HepG2 (cell line): ENCODE measurements around the gene C14orf93. TPM values are rescaled to one million over a fixed set of nuclear protein-coding genes. Genes with fewer than 3 reads are reported as not detected.

Source experiments
- BCL6 ChIP-seq: IDR thresholded peaks from 2 replicates; pipeline ENCODE4 v1.6.1; 2016; ENCODE audit warnings: missing genetic modification reagents, missing compliant biosample characterization
- BORCS8-MEF2B ChIP-seq: sonication (generic); formaldehyde crosslinking; IDR thresholded peaks from 2 replicates; pipeline ENCODE4 v1.8.0; 2022; ENCODE audit warnings: mild to moderate bottlenecking, missing genetic modification reagents
- EED ChIP-seq: sonication (generic); formaldehyde crosslinking; IDR thresholded peaks from 2 replicates; pipeline ENCODE4 v1.5.0; 2020; ENCODE audit warnings: mild to moderate bottlenecking, missing genetic modification reagents
- FOXK1 ChIP-seq: sonication (generic); formaldehyde crosslinking; IDR thresholded peaks from 2 replicates; pipeline ENCODE4 v1.4.0; 2020; ENCODE audit warnings: low read depth, missing genetic modification reagents, borderline replicate concordance
- MAZ ChIP-seq, 2 experiments: sonication (generic) in 1 of 2; formaldehyde crosslinking in 1 of 2; IDR thresholded peaks; 2 replicates each; pipeline versions ENCODE4 v1.5.0 to v1.6.1; 2012 to 2020; ENCODE audit warnings: low read depth in 2 of 2, mild to moderate bottlenecking in 2 of 2, borderline replicate concordance in 1 of 2, improper control_type of control experiment in 1 of 2, low read length in 1 of 2, missing genetic modification reagents in 1 of 2, moderate library complexity in 1 of 2
- MBD4 ChIP-seq: IDR thresholded peaks from 2 replicates; pipeline ENCODE4 v1.6.1; 2012; ENCODE audit warnings: low read length, inconsistent platforms, borderline replicate concordance
- MBNL3 ChIP-seq: fragments of 250-450 bp; sonication (Bioruptor Pico); conservative IDR thresholded peaks from 2 replicates; pipeline ENCODE4 v1.8.0; 2022; ENCODE audit warnings: mild to moderate bottlenecking, inconsistent platforms
- MZF1 ChIP-seq: sonication (generic); formaldehyde crosslinking; IDR thresholded peaks from 2 replicates; pipeline ENCODE4 v1.8.1; 2023; ENCODE audit warnings: mild to moderate bottlenecking, missing genetic modification reagents, borderline replicate concordance
- NR2C2 ChIP-seq: sonication (generic); formaldehyde crosslinking; IDR thresholded peaks from 2 replicates; pipeline ENCODE4 v1.4.0; 2020; ENCODE audit warnings: missing genetic modification reagents, mild to moderate bottlenecking, moderate library complexity, borderline replicate concordance
- PHF21A ChIP-seq: sonication (generic); formaldehyde crosslinking; IDR thresholded peaks from 2 replicates; pipeline ENCODE4 v1.5.0; 2020; ENCODE audit warnings: mild to moderate bottlenecking, missing genetic modification reagents
- ZNF619 ChIP-seq: sonication (generic); formaldehyde crosslinking; IDR thresholded peaks from 2 replicates; pipeline ENCODE4 v1.4.0; 2020; ENCODE audit warnings: mild to moderate bottlenecking, missing genetic modification reagents
- polyA plus RNA-seq, 8 experiments: library from polyadenylated mRNA; depleted of rRNA in 3 of 8; stranded (reverse) in 7 of 8; unstranded in 1 of 8; fragments of >200 nt; fragmentation: Illumina TruSeq in 4 of 8; extraction: Trizol in 4 of 8; gene quantifications; 2 replicates each; pipeline versions ENCODE4 v1.2.1 to v1.2.3, GENCODE V29; 2011 to 2016; ENCODE audit warnings: low read depth in 4 of 8, missing spikeins in 1 of 8, mixed read lengths in 1 of 8; ENCODE audit not compliant: insufficient read depth in 1 of 8
- total RNA-seq, 5 experiments: library from RNA; depleted of rRNA; stranded (reverse); fragments of >200 nt; fragmentation: Illumina TruSeq; extraction: Trizol; gene quantifications; 2 replicates each; pipeline ENCODE4 v1.2.3, GENCODE V29; 2016; ENCODE audit warnings: low read depth in 1 of 5
- TF ChIP-seq, protein P1 (sequence below): sonication (generic); formaldehyde crosslinking; IDR thresholded peaks from 2 replicates; pipeline ENCODE4 v1.5.1; 2020; ENCODE audit warnings: mild to moderate bottlenecking, missing genetic modification reagents
- TF ChIP-seq, protein P2 (sequence below): sonication (generic); formaldehyde crosslinking; IDR thresholded peaks from 2 replicates; pipeline ENCODE4 v1.8.1; 2023; ENCODE audit warnings: mild to moderate bottlenecking, missing genetic modification reagents, borderline replicate concordance
- TF ChIP-seq, protein P3 (sequence below): IDR thresholded peaks from 2 replicates; pipeline ENCODE4 v1.6.1; 2016
- TF ChIP-seq, protein P4 (sequence below): sonication (generic); formaldehyde crosslinking; conservative IDR thresholded peaks from 2 replicates; pipeline ENCODE4 v1.4.0; 2020; ENCODE audit warnings: missing genetic modification reagents
- TF ChIP-seq, protein P5 (sequence below): sonication (generic); formaldehyde crosslinking; IDR thresholded peaks from 2 replicates; pipeline ENCODE4 v1.5.1; 2020; ENCODE audit warnings: mild to moderate bottlenecking, missing genetic modification reagents, borderline replicate concordance

The C14orf93 gene
- total and polyA plus RNA-seq, 2 of the 13 experiments (the other 11 are each of a cell fraction or from before 2014, with no cell fraction given): 11.4 to 22.5 TPM

DNA sequence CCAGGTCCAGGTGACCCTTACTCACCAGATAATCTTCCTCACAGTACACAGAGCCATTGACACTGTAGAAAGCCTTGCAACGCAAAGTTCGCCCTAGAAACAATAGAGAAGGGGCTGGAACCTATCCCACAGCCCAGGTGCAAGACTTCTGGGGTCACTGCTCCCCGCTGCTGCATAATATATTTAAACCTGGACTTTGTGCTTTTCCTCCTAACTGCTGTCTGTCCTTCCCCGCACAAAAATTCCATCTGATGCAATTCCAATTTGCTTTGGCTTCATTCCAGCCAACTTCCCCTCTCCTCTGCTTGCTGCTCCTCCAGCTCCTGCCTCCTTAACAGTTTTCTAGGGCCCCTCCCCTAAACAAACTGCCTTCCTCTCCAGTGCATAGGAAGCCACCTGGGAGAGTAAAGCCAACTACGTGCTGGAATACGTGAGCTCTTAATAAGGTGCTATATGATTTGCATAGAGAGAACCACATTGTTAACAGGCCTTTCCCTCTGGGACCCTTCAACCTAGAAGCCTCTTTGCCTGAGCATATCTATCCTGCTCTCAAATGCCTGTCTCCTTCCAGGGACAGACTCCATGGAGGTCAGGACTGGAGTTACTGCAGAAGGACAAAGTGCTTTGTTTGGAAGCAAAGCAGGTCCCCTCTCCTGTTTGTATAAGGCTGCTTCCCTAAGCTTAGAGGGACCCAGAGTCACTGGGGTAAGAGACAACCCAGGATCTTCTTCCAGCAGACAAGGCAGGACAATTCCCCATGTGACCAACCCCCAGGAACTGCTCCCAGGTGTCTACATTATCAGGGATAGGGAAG lies 33.1 kb downstream of the C14orf93 start (continued):
- TF ChIP-seq, protein P1, sequence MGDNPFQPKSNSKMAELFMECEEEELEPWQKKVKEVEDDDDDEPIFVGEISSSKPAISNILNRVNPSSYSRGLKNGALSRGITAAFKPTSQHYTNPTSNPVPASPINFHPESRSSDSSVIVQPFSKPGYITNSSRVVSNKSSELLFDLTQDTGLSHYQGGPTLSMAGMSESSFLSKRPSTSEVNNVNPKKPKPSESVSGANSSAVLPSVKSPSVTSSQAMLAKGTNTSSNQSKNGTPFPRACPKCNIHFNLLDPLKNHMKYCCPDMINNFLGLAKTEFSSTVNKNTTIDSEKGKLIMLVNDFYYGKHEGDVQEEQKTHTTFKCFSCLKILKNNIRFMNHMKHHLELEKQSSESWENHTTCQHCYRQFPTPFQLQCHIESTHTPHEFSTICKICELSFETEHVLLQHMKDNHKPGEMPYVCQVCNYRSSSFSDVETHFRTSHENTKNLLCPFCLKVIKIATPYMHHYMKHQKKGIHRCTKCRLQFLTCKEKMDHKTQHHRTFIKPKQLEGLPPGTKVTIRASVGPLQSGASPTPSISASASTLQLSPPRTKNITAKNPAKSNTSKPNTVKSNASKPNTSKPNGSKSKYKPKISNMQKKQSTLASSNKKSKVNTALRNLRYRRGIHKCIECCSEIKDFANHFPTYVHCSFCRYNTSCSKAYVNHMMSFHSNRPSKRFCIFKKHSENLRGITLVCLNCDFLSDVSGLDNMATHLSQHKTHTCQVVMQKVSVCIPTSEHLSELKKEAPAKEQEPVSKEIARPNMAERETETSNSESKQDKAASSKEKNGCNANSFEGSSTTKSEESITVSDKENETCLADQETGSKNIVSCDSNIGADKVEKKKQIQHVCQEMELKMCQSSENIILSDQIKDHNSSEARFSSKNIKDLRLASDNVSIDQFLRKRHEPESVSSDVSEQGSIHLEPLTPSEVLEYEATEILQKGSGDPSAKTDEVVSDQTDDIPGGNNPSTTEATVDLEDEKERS (CRISPR knock-in tag): peak; percentile 51; the same call in 1 of the 2 replicates
- TF ChIP-seq, protein P2, sequence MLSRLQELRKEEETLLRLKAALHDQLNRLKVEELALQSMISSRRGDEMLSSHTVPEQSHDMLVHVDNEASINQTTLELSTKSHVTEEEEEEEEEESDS (CRISPR knock-in tag): no peak
- TF ChIP-seq, protein P3, sequence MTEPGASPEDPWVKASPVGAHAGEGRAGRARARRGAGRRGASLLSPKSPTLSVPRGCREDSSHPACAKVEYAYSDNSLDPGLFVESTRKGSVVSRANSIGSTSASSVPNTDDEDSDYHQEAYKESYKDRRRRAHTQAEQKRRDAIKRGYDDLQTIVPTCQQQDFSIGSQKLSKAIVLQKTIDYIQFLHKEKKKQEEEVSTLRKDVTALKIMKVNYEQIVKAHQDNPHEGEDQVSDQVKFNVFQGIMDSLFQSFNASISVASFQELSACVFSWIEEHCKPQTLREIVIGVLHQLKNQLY (CRISPR knock-in tag): peak; percentile 66; the same call in 1 of the 2 replicates
- no peak for TF ChIP-seq PHF21A (CRISPR knock-in tag)
- TF ChIP-seq MBNL3 (CRISPR knock-in tag): no peak
- TF ChIP-seq NR2C2 (CRISPR knock-in tag): peak; percentile 86
- TF ChIP-seq BORCS8-MEF2B (CRISPR knock-in tag): no peak
- TF ChIP-seq EED (CRISPR knock-in tag): no peak; the same call in 1 of the 2 replicates
- peak; percentile 84; the same call in 1 of the 2 replicates for TF ChIP-seq FOXK1 (CRISPR knock-in tag)
- TF ChIP-seq, protein P4, sequence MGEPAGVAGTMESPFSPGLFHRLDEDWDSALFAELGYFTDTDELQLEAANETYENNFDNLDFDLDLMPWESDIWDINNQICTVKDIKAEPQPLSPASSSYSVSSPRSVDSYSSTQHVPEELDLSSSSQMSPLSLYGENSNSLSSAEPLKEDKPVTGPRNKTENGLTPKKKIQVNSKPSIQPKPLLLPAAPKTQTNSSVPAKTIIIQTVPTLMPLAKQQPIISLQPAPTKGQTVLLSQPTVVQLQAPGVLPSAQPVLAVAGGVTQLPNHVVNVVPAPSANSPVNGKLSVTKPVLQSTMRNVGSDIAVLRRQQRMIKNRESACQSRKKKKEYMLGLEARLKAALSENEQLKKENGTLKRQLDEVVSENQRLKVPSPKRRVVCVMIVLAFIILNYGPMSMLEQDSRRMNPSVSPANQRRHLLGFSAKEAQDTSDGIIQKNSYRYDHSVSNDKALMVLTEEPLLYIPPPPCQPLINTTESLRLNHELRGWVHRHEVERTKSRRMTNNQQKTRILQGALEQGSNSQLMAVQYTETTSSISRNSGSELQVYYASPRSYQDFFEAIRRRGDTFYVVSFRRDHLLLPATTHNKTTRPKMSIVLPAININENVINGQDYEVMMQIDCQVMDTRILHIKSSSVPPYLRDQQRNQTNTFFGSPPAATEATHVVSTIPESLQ (CRISPR knock-in tag): no peak; the same call in 1 of the 2 replicates
- peak; percentile 94; the same call in 1 of the 2 replicates for TF ChIP-seq MAZ (IDR thresholded peaks at IDR 0.05; ENCODE audit: borderline replicate concordance, low read depth, low read length)
- peak; percentile 98 for TF ChIP-seq MAZ (CRISPR knock-in tag; IDR thresholded peaks at IDR 0.05; ENCODE audit: low read depth)
- TF ChIP-seq MZF1 (CRISPR knock-in tag): 0 out of 2 replicates have a peak, but pooled peaks have one; percentile 9
- TF ChIP-seq, protein P5, sequence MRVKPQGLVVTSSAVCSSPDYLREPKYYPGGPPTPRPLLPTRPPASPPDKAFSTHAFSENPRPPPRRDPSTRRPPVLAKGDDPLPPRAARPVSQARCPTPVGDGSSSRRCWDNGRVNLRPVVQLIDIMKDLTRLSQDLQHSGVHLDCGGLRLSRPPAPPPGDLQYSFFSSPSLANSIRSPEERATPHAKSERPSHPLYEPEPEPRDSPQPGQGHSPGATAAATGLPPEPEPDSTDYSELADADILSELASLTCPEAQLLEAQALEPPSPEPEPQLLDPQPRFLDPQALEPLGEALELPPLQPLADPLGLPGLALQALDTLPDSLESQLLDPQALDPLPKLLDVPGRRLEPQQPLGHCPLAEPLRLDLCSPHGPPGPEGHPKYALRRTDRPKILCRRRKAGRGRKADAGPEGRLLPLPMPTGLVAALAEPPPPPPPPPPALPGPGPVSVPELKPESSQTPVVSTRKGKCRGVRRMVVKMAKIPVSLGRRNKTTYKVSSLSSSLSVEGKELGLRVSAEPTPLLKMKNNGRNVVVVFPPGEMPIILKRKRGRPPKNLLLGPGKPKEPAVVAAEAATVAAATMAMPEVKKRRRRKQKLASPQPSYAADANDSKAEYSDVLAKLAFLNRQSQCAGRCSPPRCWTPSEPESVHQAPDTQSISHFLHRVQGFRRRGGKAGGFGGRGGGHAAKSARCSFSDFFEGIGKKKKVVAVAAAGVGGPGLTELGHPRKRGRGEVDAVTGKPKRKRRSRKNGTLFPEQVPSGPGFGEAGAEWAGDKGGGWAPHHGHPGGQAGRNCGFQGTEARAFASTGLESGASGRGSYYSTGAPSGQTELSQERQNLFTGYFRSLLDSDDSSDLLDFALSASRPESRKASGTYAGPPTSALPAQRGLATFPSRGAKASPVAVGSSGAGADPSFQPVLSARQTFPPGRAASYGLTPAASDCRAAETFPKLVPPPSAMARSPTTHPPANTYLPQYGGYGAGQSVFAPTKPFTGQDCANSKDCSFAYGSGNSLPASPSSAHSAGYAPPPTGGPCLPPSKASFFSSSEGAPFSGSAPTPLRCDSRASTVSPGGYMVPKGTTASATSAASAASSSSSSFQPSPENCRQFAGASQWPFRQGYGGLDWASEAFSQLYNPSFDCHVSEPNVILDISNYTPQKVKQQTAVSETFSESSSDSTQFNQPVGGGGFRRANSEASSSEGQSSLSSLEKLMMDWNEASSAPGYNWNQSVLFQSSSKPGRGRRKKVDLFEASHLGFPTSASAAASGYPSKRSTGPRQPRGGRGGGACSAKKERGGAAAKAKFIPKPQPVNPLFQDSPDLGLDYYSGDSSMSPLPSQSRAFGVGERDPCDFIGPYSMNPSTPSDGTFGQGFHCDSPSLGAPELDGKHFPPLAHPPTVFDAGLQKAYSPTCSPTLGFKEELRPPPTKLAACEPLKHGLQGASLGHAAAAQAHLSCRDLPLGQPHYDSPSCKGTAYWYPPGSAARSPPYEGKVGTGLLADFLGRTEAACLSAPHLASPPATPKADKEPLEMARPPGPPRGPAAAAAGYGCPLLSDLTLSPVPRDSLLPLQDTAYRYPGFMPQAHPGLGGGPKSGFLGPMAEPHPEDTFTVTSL (CRISPR knock-in tag): no peak
- no peak for TF ChIP-seq MBD4
- peak; percentile 95 for TF ChIP-seq ZNF619 (CRISPR knock-in tag)
- peak; percentile 94 for TF ChIP-seq BCL6 (CRISPR knock-in tag)
